ENCODE data around the gene CD40. TPM values are rescaled to one million over a fixed set of nuclear protein-coding genes. Genes with fewer than 3 reads are reported as not detected.

Gene CD40
- total RNA-seq, 1 donor from 2014 or later, result 1.6 TPM

GRCh38 chr20:46167080-46167479 is 49.0 kb downstream of the CD40 start:
- no peak for DNase-seq (ENCODE audit: extremely low spot score, unreplicated experiment)
- Mint-ChIP-seq H3K4me3 (ENCODE audit: unreplicated experiment) (no peak overlapping the region), H3K9me3 (ENCODE audit: unreplicated experiment) (no peaks in the 10 kb centered on the region), H3K4me1 (ENCODE audit: unreplicated experiment) (no peaks in the 10 kb centered on the region), H3K27me3 (ENCODE audit: unreplicated experiment) (peaks cover 21% of the 10 kb centered on the region), H3K36me3 (ENCODE audit: unreplicated experiment) (no peaks in the 10 kb centered on the region), H3K27ac (ENCODE audit: unreplicated experiment) (no peak overlapping the region)
- TF ChIP-seq, protein P1, sequence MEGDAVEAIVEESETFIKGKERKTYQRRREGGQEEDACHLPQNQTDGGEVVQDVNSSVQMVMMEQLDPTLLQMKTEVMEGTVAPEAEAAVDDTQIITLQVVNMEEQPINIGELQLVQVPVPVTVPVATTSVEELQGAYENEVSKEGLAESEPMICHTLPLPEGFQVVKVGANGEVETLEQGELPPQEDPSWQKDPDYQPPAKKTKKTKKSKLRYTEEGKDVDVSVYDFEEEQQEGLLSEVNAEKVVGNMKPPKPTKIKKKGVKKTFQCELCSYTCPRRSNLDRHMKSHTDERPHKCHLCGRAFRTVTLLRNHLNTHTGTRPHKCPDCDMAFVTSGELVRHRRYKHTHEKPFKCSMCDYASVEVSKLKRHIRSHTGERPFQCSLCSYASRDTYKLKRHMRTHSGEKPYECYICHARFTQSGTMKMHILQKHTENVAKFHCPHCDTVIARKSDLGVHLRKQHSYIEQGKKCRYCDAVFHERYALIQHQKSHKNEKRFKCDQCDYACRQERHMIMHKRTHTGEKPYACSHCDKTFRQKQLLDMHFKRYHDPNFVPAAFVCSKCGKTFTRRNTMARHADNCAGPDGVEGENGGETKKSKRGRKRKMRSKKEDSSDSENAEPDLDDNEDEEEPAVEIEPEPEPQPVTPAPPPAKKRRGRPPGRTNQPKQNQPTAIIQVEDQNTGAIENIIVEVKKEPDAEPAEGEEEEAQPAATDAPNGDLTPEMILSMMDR (IDR thresholded peaks at IDR 0.05), result no peak

- H3K27ac Mint-ChIP-seq (ENCODE audit: unreplicated experiment), result no peak overlapping the region
- H3K4me1 Mint-ChIP-seq (ENCODE audit: unreplicated experiment), result no peaks in the 10 kb centered on the region
- no peak overlapping the region for H3K4me3 Mint-ChIP-seq (ENCODE audit: unreplicated experiment)
- TF ChIP-seq, protein P1 (IDR thresholded peaks at IDR 0.05), result no peak
- H3K36me3 Mint-ChIP-seq (ENCODE audit: unreplicated experiment), result no peaks in the 10 kb centered on the region
- H3K9me3 Mint-ChIP-seq (ENCODE audit: unreplicated experiment), result no peaks in the 10 kb centered on the region
- H3K27me3 Mint-ChIP-seq (ENCODE audit: unreplicated experiment), result peaks cover 25% of the 10 kb centered on the region
- no peak for DNase-seq (ENCODE audit: extremely low spot score, unreplicated experiment)
Observed at GRCh38 chr20:46168438-46168837, 50.3 kb downstream of the CD40 start.

GRCh38 chr20:46169245-46170171 is 51.4 kb downstream of the CD40 start:
- Mint-ChIP-seq H3K4me3 (ENCODE audit: unreplicated experiment) (no peak overlapping the region), H3K36me3 (ENCODE audit: unreplicated experiment) (no peaks in the 10 kb centered on the region), H3K4me1 (ENCODE audit: unreplicated experiment) (no peaks in the 10 kb centered on the region), H3K9me3 (ENCODE audit: unreplicated experiment) (no peaks in the 10 kb centered on the region), H3K27me3 (ENCODE audit: unreplicated experiment) (peaks cover 32% of the 10 kb centered on the region), H3K27ac (ENCODE audit: unreplicated experiment) (no peak overlapping the region)
- no peak for DNase-seq (ENCODE audit: extremely low spot score, unreplicated experiment)
- TF ChIP-seq, protein P1 (IDR thresholded peaks at IDR 0.05), result no peak

GRCh38 chr20:46171476-46171875 is 53.4 kb downstream of the CD40 start:
- Mint-ChIP-seq H3K36me3 (ENCODE audit: unreplicated experiment) (no peaks in the 10 kb centered on the region), H3K9me3 (ENCODE audit: unreplicated experiment) (no peaks in the 10 kb centered on the region), H3K4me3 (ENCODE audit: unreplicated experiment) (no peak overlapping the region), H3K27me3 (ENCODE audit: unreplicated experiment) (peaks cover 43% of the 10 kb centered on the region), H3K4me1 (ENCODE audit: unreplicated experiment) (peaks cover 2% of the 10 kb centered on the region), H3K27ac (ENCODE audit: unreplicated experiment) (no peak overlapping the region)
- no peak for DNase-seq (ENCODE audit: extremely low spot score, unreplicated experiment)
- TF ChIP-seq, protein P1 (IDR thresholded peaks at IDR 0.05), result no peak

DNA sequence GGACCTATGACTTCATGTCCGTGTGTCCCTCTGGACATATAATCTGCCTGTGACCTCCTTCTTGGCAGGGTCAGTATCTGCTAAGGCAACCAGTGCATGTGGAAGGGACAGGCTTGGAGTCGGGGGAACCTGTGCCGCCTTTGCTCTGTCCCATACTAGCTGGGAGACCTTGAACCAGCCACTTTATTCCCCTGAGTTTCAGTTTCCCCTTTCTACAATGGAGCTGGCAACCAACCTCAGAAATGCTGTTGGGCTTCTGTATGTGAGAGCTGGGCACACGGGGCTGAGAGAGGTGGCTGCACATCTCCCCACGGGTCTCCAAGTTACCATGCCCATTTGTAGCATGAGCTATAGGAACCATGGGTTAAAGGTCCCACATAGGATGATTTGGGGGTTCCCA is 53.8 kb downstream of the CD40 start:
- TF ChIP-seq, protein P1 (IDR thresholded peaks at IDR 0.05), result no peak
- peaks cover 46% of the 10 kb centered on the region for H3K27me3 Mint-ChIP-seq (ENCODE audit: unreplicated experiment)

More for the DNA sequence above, 53.8 kb downstream of the CD40 start:
- no peak overlapping the region for H3K27ac Mint-ChIP-seq (ENCODE audit: unreplicated experiment)
- no peak overlapping the region for H3K4me3 Mint-ChIP-seq (ENCODE audit: unreplicated experiment)
- no peak for DNase-seq (ENCODE audit: extremely low spot score, unreplicated experiment)
- H3K36me3 Mint-ChIP-seq (ENCODE audit: unreplicated experiment), result no peaks in the 10 kb centered on the region
- H3K4me1 Mint-ChIP-seq (ENCODE audit: unreplicated experiment), result peaks cover 2% of the 10 kb centered on the region
- H3K9me3 Mint-ChIP-seq (ENCODE audit: unreplicated experiment), result no peaks in the 10 kb centered on the region
